Body of pancreas (tissue), 4 donors: ENCODE data around the gene SLC39A7. TPM values are rescaled to one million over a fixed set of nuclear protein-coding genes. Genes with fewer than 3 reads are reported as not detected.

Experiments
- ATAC-seq: fragments of 150-250 bp; one replicate; pipeline ENCODE4 v1.9.1; 2016
- DNase-seq, 4 donors: peaks; one replicate each; pipeline ENCODE4 v3.0.0-alpha.2; 2019
- H3K27ac ChIP-seq, 4 donors: fragments of 200-600 bp; sonication (generic); 1 replicate in 3 of 4; 2 replicates in 1 of 4; pipeline versions ENCODE4 v1.5.1 to v1.6.1; 2016 to 2019; ENCODE audit warnings: mild to moderate bottlenecking in 1 of 4, mixed read lengths in 1 of 4, moderate library complexity in 1 of 4
- H3K27me3 ChIP-seq, 2 donors: fragments of 200-600 bp; sonication (generic); one replicate each; pipeline ENCODE4 v1.6.0; 2016; ENCODE audit warnings: mild to moderate bottlenecking in 1 of 2
- H3K36me3 ChIP-seq, 2 donors: fragments of 200-600 bp; sonication (generic); replicated peaks in 1 of 2; 2 replicates each; pipeline ENCODE4 v1.5.1; 2016; ENCODE audit warnings: low read depth in 2 of 2; ENCODE audit not compliant: insufficient read depth in 1 of 2
- H3K4me1 ChIP-seq: fragments of 200-600 bp; sonication (generic); one replicate; pipeline ENCODE4 v1.6.0; 2016
- H3K4me3 ChIP-seq, 2 donors: fragments of 200-600 bp; sonication (generic); 1 replicate in 1 of 2; 2 replicates in 1 of 2; pipeline ENCODE4 v1.5.1; 2016 to 2019
- H3K9me3 ChIP-seq, 3 donors: fragments of 200-600 bp; sonication (generic); 1 replicate in 2 of 3; 2 replicates in 1 of 3; pipeline ENCODE4 v1.5.1; 2016
- POLR2A ChIP-seq, 3 donors: fragments of 450-650 bp; IDR thresholded peaks; one replicate each; pipeline ENCODE4 v1.6.1; 2016; ENCODE audit warnings: antibody characterized with exemption in 3 of 3, mild to moderate bottlenecking in 2 of 3
- WGBS, 2 donors: methylation state at CpG; one replicate each; pipeline ENCODE4 v1.1.5; 2017; 5-methylcytosine and 5-hydroxymethylcytosine counted together
- intact Hi-C: fragments of 100-400 bp; cut with DNase I; formaldehyde crosslinking; loops from one replicate; pipeline ENCODE4 v1.15.1; 2023
- total RNA-seq, 2 donors: library from RNA; depleted of rRNA; stranded (reverse); fragments of >200 nt; gene quantifications; one replicate each; pipeline ENCODE4 v1.1.0, GENCODE V29; 2016
- TF ChIP-seq, protein P1 (sequence below), 7 experiments: fragments of 450-650 bp in 4 of 7; fragments of 200-600 bp in 3 of 7; sonication (generic) in 3 of 7; IDR thresholded peaks; one replicate each; pipeline ENCODE4 v1.5.1; 2016 to 2019; ENCODE audit warnings: antibody characterized with exemption in 7 of 7

Gene SLC39A7
- total RNA-seq, 2 donors from 2014 or later: 57.3 to 67.9 TPM

DNA sequence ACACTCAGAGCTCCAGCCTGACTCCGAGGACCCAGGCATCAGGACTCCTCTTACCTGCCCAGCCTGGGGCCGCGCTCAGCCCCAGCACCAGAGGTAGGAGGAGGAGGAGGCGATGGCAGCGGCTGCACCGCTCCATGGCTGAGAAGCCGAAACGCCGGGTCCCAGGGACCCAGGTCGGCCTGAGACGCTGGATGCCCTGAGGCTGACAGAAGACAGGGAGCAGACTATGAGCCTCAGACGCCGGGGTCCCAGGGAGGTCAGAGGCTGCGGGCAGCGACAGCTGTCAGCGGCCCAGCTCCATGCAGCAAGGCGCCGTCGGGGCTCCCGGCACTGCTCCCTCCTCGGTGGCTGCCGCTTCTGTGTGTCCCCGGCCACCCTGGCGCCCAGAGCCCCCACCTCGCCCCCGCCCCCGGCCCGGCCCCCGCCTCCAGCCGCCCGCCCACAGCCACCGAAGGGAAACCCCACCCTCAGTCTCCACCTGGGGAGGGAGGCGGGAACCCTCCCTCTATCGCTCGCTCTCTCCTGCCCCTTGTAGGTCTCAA is 8.5 kb upstream of the SLC39A7 start, which contains the start of gene COL11A2:
Gene COL11A2, minus strand, starts transcription at position 363 of the 542 bp plus-strand sequence. Its CDS starts 227 bp downstream, at position 136.
- Histone ChIP-seq H3K27me3 (peaks cover 0 to 6% of the 10 kb centered on the region in 2 donors), H3K27ac (peak within 1 kb of the TSS in 3 of 4 donors; percentile 32 to 53 (median 52)), H3K9me3 (no peaks in the 10 kb centered on the region), H3K4me1 (peaks cover 26% of the 10 kb centered on the region), H3K4me3 (no peak within 1 kb of the TSS), H3K36me3 (peaks cover 0 to 20% of the 10 kb centered on the region in 2 donors)
- no peak for ATAC-seq
- WGBS, 2 donors: 15 to 47% methylated on average over 4 to 24 of the region's 35 CpGs
- TF ChIP-seq, protein P1, sequence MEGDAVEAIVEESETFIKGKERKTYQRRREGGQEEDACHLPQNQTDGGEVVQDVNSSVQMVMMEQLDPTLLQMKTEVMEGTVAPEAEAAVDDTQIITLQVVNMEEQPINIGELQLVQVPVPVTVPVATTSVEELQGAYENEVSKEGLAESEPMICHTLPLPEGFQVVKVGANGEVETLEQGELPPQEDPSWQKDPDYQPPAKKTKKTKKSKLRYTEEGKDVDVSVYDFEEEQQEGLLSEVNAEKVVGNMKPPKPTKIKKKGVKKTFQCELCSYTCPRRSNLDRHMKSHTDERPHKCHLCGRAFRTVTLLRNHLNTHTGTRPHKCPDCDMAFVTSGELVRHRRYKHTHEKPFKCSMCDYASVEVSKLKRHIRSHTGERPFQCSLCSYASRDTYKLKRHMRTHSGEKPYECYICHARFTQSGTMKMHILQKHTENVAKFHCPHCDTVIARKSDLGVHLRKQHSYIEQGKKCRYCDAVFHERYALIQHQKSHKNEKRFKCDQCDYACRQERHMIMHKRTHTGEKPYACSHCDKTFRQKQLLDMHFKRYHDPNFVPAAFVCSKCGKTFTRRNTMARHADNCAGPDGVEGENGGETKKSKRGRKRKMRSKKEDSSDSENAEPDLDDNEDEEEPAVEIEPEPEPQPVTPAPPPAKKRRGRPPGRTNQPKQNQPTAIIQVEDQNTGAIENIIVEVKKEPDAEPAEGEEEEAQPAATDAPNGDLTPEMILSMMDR (IDR thresholded peaks at IDR 0.05): no peak
- no peak for TF ChIP-seq POLR2A (IDR thresholded peaks at IDR 0.05)
- intact Hi-C loops: no loop called here
- no peak for DNase-seq

DNA sequence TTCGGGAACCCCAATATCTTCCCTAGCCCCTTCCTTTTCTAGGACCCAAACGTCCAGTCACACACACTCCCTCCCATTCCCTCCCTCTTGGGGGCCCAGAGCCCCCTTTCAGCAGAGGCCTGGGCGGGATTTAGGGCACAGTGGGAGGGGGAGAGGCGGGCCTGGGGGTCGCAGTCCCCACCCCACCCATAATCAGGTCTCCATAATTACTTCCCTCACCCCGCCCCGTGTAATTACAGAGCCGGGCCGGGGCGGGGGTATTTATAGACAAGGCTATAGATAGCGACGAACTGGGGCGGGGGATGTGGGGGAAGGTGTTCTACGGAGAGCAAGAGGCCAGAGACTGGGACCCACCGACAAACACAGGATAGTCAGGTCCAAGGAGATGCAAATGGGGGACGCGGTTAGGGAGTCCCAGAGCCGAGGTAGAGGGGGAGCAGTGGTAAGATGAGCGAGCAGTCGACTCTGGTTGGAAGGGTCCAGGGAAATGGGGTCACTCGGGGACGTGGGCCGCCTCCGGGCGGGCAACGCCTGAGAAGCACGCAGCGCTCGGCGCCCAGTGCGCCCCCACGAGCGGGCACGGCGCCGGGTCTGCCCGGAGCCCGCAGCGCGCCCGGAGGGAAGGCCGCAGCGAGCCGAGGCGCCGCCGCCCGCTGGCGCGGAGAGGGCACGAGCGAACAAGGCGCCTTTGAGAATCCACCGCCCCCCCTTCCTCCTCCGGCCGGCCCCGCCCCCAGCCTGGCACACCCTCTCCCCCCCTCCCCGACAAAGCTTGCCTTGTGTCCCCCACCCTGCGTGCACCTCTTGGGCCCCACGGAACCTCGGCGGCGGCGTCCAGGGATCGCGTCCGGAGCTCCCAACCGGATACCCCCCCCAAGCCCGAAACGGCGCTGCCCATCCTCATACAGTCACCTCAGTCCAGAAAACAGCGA is 7.7 kb upstream of the SLC39A7 start:
- TF ChIP-seq, protein P1 (IDR thresholded peaks at IDR 0.05): no peak
- no peak for TF ChIP-seq POLR2A (IDR thresholded peaks at IDR 0.05)
- peaks cover 0 to 20% of the 10 kb centered on the region in 2 donors for H3K36me3 ChIP-seq
- peak overlapping the region in 2 of 4 donors; percentile 11 to 53 for H3K27ac ChIP-seq
- H3K27me3 ChIP-seq: peaks cover 0 to 6% of the 10 kb centered on the region in 2 donors
- peaks cover 34% of the 10 kb centered on the region for H3K4me1 ChIP-seq
- H3K4me3 ChIP-seq: no peak overlapping the region
- 3 to 5% methylated on average over 44 to 68 of the region's 72 CpGs for WGBS, 2 donors
- intact Hi-C loops: no loop called here
- no peaks in the 10 kb centered on the region for H3K9me3 ChIP-seq
- ATAC-seq (peak; percentile 33), DNase-seq (peak in 3 of 4 donors; percentile 34 to 59 (median 46))

GRCh38 chr6:33193619-33194018 is 7.0 kb upstream of the SLC39A7 start:
- WGBS, 2 donors: 79 to 85% methylated on average over 5 to 6 of the region's 6 CpGs
- Histone ChIP-seq H3K9me3 (no peaks in the 10 kb centered on the region), H3K36me3 (peaks cover 0 to 20% of the 10 kb centered on the region in 2 donors), H3K27ac (peak overlapping the region in 2 of 4 donors; percentile 11 to 53), H3K4me3 (no peak overlapping the region), H3K4me1 (peaks cover 40% of the 10 kb centered on the region), H3K27me3 (peaks cover 0 to 6% of the 10 kb centered on the region in 2 donors)
- ATAC-seq: no peak
- intact Hi-C loops: no loop called here
- DNase-seq: no peak
- TF ChIP-seq POLR2A (IDR thresholded peaks at IDR 0.05): no peak
- TF ChIP-seq, protein P1 (IDR thresholded peaks at IDR 0.05): no peak

GRCh38 chr6:33194431-33194979 is 6.2 kb upstream of the SLC39A7 start:
- ATAC-seq (no peak), DNase-seq (no peak)
- no peak overlapping the region for H3K27ac ChIP-seq
- intact Hi-C loops: no loop called here
- no peaks in the 10 kb centered on the region for H3K9me3 ChIP-seq
- H3K36me3 ChIP-seq: peaks cover 0 to 20% of the 10 kb centered on the region in 2 donors
- 84 to 85% methylated on average over 5 to 8 of the region's 8 CpGs for WGBS, 2 donors
- TF ChIP-seq, protein P1 (IDR thresholded peaks at IDR 0.05): no peak
- TF ChIP-seq POLR2A (IDR thresholded peaks at IDR 0.05): no peak
- no peak overlapping the region for H3K4me3 ChIP-seq
- peaks cover 0 to 6% of the 10 kb centered on the region in 2 donors for H3K27me3 ChIP-seq
- peaks cover 49% of the 10 kb centered on the region for H3K4me1 ChIP-seq
